ENCODE data around the gene ZNF839.

DNA sequence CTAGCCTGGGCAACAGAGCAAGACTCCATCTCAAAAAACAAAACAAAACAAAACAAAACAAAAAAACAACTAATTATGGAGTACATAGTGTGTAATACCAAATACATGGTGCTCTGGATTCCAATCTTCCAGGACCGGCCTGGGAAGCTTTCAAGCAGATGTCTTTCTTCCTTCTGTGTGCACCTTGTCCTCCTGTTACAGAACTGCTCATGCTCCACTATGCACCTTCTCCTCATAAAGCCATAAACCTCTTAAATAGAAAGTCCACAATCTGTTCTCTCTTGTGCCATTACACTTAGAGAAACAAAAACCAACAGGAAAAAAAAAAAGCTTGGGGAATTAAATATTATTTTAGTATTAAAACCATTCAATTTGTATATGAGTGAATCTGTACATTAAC, 27.1 kb upstream of the ZNF839 start:
- TF ChIP-seq, protein P1, sequence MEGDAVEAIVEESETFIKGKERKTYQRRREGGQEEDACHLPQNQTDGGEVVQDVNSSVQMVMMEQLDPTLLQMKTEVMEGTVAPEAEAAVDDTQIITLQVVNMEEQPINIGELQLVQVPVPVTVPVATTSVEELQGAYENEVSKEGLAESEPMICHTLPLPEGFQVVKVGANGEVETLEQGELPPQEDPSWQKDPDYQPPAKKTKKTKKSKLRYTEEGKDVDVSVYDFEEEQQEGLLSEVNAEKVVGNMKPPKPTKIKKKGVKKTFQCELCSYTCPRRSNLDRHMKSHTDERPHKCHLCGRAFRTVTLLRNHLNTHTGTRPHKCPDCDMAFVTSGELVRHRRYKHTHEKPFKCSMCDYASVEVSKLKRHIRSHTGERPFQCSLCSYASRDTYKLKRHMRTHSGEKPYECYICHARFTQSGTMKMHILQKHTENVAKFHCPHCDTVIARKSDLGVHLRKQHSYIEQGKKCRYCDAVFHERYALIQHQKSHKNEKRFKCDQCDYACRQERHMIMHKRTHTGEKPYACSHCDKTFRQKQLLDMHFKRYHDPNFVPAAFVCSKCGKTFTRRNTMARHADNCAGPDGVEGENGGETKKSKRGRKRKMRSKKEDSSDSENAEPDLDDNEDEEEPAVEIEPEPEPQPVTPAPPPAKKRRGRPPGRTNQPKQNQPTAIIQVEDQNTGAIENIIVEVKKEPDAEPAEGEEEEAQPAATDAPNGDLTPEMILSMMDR (IDR thresholded peaks at IDR 0.05), result no peak
- TF ChIP-seq POLR2A (IDR thresholded peaks at IDR 0.05), result no peak
